ENCODE data around the gene CEACAM20.
"Not testable (repeated sequence)": the region's sequence is repeated elsewhere in the genome, so short reads cannot be mapped to it uniquely, and the experiment has no call there.

The CEACAM20 gene

GRCh38 chr19:44549507-44549906 lies 20.0 kb upstream of the CEACAM20 start:
- H3K4me3 ChIP-seq (ENCODE audit: low read depth, low read length), result no peak overlapping the region

- no peak overlapping the region for H3K4me3 ChIP-seq (ENCODE audit: low read depth, low read length)
Observed at GRCh38 chr19:44548736-44549135, 19.3 kb upstream of the CEACAM20 start.

DNA sequence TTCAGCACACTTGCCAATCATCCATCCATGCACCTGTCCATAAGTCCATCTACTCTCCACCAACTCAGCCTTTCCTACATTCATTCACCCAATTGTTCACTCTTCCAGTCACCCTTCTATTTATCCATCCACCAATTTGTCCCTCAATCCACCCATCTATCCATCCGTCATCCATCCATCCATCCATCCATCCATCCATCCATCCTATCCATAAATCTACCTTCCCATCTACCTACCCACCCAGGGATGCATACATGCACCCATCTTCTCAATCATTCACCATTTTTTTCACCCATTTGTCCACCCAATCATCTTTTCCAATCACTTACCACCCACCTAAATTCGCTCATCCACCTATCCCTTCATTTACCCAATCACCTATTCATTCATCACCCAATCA lies 14.6 kb upstream of the CEACAM20 start:
- no peak overlapping the region for H3K4me3 ChIP-seq (ENCODE audit: low read depth, low read length)

DNA sequence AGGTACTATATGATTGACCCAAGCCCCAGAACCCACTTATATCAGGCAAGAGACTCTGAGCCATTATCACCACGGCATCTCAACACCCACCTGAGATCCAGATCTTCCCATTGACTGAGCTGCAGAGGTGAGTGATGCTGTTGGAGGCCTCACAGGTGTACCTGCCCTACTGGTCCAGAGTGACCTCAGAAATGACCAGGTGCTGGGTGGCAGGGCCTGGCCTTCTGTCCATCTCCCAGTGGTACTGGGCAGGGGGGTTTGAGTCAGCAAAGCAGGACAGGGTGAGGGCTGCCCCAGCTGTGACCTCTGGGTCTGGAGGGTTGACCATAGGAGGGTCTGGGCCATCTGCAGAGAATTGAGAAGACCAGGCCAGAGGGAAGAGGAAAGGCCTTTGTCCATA lies 13.2 kb upstream of the CEACAM20 start:
- H3K4me3 ChIP-seq (ENCODE audit: low read depth, low read length), result no peak overlapping the region

DNA sequence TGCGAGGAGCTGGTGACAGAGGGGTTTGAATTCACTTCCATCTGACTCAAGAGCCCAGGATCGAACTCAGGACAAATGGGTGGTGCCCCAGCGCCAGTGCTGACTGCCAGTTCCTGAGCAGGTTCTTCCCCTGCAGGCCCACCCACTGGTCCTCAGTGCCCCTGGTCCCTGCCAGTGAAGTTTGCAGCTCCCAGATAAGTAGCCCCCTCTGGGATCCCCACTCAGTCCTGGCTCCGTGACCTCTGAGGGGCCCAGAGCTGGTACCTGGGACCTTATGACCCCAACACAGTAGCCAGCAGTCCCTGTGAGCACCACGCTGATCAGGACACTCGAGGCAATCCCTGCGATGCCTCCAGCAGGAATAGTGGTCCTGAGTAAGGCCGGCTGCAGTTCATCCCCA lies 11.3 kb upstream of the CEACAM20 start:
- H3K4me3 ChIP-seq (ENCODE audit: low read depth, low read length), result no peak overlapping the region

DNA sequence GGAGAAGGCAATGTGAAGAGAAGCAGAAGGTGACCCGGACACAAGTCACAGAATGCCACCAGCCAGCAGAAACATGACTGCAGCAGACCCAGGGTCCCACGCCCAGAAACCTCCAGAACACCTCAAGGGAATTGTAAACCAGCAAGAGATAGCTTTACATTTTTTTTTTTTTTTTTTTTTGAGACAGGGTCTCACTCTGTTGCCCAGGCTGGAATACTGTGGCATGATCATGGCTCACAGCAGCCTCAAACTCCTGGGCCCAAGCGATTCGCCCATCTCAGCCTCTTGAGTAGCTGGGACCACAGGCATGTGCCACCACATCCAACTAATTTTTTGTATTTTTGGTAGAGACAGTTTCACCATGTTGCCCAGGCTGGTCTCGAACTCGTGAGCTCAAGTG lies 10.5 kb upstream of the CEACAM20 start:
- H3K4me3 ChIP-seq (ENCODE audit: low read depth, low read length), result no peak overlapping the region

- no peak overlapping the region for H3K4me3 ChIP-seq (ENCODE audit: low read depth, low read length)
Observed at GRCh38 chr19:44539236-44539826, 9.9 kb upstream of the CEACAM20 start.

GRCh38 chr19:44535361-44535760 lies 5.9 kb upstream of the CEACAM20 start:
- not testable (repeated sequence) for H3K4me3 ChIP-seq (ENCODE audit: low read depth, low read length)

GRCh38 chr19:44532819-44533218 lies 3.3 kb upstream of the CEACAM20 start:
- H3K4me3 ChIP-seq (ENCODE audit: low read depth, low read length), result no peak overlapping the region

DNA sequence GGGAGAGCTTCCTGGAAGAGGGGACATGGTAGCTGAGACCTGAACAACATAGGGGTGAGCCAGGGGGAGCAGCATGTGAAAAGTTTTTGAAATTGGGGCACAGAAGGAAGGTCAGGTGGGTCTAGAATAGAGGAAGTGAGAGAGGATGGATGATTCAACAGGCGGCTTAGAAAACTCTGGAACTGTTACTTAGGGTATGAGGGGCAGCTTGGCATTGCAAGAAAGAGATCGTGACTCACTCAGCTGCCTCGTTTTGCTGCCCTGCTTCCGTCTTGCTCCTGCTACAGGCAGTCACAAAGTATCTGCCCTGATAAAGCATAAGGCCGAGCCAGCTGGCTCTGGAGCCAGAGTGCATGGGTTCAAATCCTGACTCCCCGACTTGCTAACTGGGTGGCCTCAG lies 1.3 kb upstream of the CEACAM20 start:
- no peak overlapping the region for H3K4me3 ChIP-seq (ENCODE audit: low read depth, low read length)

DNA sequence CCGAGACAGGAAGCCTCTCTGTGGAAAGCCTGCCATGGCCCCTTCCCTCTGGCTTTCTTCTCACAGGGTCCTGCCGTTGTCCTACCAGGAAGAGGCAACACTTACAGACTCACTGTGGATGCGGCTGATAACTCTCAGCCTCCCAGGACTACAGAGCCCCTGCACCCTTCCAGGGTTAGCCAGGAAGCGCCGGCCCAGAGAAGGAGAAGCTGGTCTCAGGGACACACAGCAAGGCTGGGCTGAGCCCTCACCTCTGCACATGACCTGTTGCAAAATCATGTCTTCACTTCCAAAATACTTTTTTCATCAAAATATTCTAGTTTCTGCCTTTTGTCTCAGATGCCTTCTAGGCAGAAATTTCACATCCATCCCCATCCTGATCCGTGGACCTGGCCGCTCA lies 1.9 kb downstream of the CEACAM20 start:
- no peak overlapping the region for H3K4me3 ChIP-seq (ENCODE audit: low read depth, low read length)

- no peak overlapping the region for H3K4me3 ChIP-seq (ENCODE audit: low read depth, low read length)
Observed at GRCh38 chr19:44525721-44526430, 3.6 kb downstream of the CEACAM20 start.

- H3K4me3 ChIP-seq (ENCODE audit: low read depth, low read length), result no peak overlapping the region
Observed at GRCh38 chr19:44521370-44521769, 8.1 kb downstream of the CEACAM20 start.

- no peak overlapping the region for H3K4me3 ChIP-seq (ENCODE audit: low read depth, low read length)
Observed at GRCh38 chr19:44517146-44517545, 12.3 kb downstream of the CEACAM20 start.

GRCh38 chr19:44515907-44516306 lies 13.6 kb downstream of the CEACAM20 start:
- no peak overlapping the region for H3K4me3 ChIP-seq (ENCODE audit: low read depth, low read length)

DNA sequence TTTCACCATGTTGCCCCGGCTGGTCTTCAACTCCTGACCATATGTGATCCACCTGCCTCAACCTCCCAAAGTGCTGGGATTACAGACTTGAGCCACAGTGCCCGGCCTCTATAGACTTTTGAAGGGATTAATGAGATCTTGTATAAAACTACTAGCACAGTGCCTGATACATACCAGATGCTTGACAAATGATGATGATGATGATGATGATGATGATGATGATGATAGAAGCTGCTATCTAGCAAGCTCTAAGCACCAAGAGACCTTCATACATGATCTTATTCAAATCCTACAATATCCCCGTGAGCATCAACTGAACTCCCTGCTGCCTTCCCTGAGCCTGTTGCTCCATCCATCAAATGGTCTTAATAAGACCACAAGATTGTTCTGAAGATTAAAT lies 14.4 kb downstream of the CEACAM20 start:
- no peak overlapping the region for H3K4me3 ChIP-seq (ENCODE audit: low read depth, low read length)

DNA sequence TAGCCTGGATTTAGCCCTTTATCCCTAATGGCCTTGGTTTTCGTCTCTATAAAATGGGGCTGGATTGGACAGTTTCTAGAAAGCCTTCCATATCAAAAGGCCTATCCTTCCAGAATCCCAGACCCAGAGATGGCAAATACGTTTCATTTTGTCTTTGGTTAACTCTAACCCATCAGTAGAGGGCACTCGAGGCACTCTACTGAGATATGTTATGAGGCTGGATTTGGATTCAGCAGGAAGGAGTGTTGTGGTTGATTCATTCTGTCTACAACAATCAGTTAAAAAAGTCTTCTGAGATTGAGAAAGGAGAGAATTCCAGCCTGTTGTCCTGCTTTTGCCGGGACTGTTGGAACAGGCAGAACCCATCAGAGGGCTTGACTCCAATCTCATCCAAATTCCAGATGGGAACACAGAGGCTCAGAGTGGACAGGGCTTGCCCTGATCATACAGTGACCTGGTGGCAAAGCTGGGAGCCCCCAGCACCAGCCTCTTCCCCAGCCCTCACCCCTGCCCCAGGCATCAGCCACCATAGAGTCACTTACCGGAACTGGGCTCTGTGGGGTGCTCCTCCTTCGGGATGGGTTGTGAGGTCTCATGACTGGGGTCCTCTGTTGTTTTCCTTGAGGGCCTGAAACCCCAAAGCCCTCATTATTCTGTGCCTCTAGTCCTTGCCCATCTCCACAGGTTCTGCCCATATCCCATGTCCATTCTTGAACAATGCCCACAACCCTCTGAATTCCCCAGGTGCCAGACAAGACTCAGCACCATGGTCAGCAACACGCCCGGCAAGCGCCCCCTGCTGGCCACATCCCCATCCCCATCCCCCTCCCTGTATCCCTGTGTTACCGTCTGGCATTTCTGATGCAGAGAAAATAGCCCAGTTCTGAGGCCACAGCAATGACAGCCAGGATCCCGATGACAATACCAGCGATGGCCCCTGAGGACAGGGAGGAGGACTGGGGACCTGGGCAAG lies 16.9 kb downstream of the CEACAM20 start:
- no peak overlapping the region for H3K4me3 ChIP-seq (ENCODE audit: low read depth, low read length)

- H3K4me3 ChIP-seq (ENCODE audit: low read depth, low read length), result no peak overlapping the region
Observed at GRCh38 chr19:44509478-44509877, 20.0 kb downstream of the CEACAM20 start.

DNA sequence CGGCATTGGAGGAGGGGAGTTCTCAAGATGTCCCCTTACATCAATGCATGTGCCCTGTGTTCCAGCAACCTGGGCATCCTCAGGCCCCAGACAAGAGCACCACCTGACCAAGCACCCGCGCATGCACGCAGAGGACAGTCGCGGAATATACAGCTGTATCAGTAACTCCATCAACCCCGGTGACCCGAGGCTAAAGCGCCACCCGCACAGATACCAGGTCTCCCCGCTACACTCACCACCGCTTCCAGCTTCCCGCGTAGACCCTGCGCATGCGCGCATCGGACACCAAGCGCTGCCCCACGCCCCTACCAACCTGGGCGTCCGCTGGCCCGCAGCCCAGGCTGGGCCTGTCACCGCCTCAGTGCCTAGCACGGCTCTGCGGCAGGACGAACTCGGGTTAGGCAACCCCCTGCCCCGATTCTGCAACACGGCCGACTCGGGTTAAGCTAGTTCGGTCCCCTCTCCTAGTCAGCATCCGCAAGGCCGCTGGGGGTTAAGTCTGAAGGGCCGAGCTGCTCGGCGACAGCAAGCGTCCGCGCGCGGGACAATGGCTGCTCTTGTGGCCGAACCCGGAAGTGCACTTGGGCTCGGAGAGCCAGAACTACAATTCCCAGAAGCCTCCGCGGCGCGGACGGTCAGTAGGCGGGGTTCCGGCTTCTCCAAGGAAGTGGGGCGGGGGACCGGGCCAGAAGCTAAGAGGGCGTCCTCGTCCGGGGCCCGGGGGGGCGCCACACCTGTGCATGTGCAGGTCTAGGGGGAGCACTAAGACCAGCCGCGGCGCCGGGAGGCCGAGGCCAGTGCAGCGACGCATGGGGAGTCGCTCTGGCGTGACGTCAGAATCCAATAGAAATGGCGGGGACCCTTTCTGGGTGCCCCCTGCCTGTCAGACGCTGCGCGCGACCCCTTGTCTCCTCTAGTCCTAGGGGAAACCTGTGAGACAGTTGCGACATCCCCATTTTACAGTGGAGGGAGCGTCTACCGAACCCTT lies 29.2 kb downstream of the CEACAM20 start, which contains the start of gene ZNF180:
TSS of gene ZNF180 (minus strand) at position 561 of the 988 bp plus-strand sequence. CDS start 3,188 bp downstream, outside the sequence.
- H3K4me3 ChIP-seq (ENCODE audit: low read depth, low read length), result peak within 1 kb of the TSS; percentile 75

- H3K4me3 ChIP-seq (ENCODE audit: low read depth, low read length), result peak overlapping the region; percentile 75
Observed at GRCh38 chr19:44499559-44499958, 29.9 kb downstream of the CEACAM20 start.

Measured in iPS-11a (cell line).